A673 (cell line): ENCODE data around the gene HOXB7. TPM values are rescaled to one million over a fixed set of nuclear protein-coding genes. Genes with fewer than 3 reads are reported as not detected.

Experiments
- BruUV-seq: library from RNA; stranded (reverse); fragments of 400-500 nt; replicated peaks from 2 replicates; lab custom pipeline; 2021; lab: Mats Ljungman, UMichigan
- CTCF ChIA-PET: fragments of 300-600 bp; sonication (Branson Sonifier 250); formaldehyde crosslinking; loops from one replicate; lab custom pipeline; 2022; ENCODE audit warnings: antibody characterized with exemption; lab: Charles Lee
- POLR2A ChIA-PET: fragments of 300-600 bp; sonication (Branson Sonifier 250); formaldehyde crosslinking; loops from one replicate; lab custom pipeline; 2022; ENCODE audit warnings: antibody characterized with exemption; ENCODE audit not compliant: low non-redundant PET; lab: Charles Lee
- DNase-seq: peaks from one replicate; pipeline ENCODE4 v3.0.0-alpha.2; 2015; ENCODE audit warnings: low spot score
- H3K27ac ChIP-seq: fragments of 200-600 bp; sonication (generic); 2 replicates; pipeline ENCODE4 v1.5.1; 2016; ENCODE audit warnings: mixed run types, low read depth, mild to moderate bottlenecking, mixed read lengths, antibody characterized with exemption, low read length; ENCODE audit not compliant: poor library complexity, severe bottlenecking
- H3K27me3 ChIP-seq: fragments of 200-600 bp; sonication (generic); replicated peaks from 2 replicates; pipeline ENCODE4 v1.6.1; 2017; ENCODE audit warnings: mixed run types, low read depth, mild to moderate bottlenecking, mixed read lengths, antibody characterized with exemption, low read length; ENCODE audit not compliant: insufficient read depth, poor library complexity
- H3K36me3 ChIP-seq: fragments of 200-600 bp; sonication (generic); 2 replicates; pipeline ENCODE4 v1.6.1; 2016; ENCODE audit warnings: mixed run types, mild to moderate bottlenecking, mixed read lengths, antibody characterized with exemption, low read length; ENCODE audit not compliant: insufficient read depth, poor library complexity, severe bottlenecking
- H3K4me1 ChIP-seq: fragments of 200-600 bp; sonication (generic); 2 replicates; pipeline ENCODE4 v1.6.1; 2017; ENCODE audit warnings: mixed run types, mild to moderate bottlenecking, mixed read lengths, antibody characterized with exemption, low read length; ENCODE audit not compliant: insufficient read depth, poor library complexity, severe bottlenecking
- H3K4me3 ChIP-seq: fragments of 200-600 bp; sonication (generic); 2 replicates; pipeline ENCODE4 v1.5.1; 2016; ENCODE audit warnings: low read depth, mixed run types, mild to moderate bottlenecking, mixed read lengths, low read length; ENCODE audit not compliant: poor library complexity, severe bottlenecking
- H3K9me3 ChIP-seq: fragments of 200-600 bp; sonication (generic); 2 replicates; pipeline ENCODE4 v1.6.1; 2016; ENCODE audit warnings: mixed run types, low read depth, mild to moderate bottlenecking, mixed read lengths, antibody characterized with exemption, low read length; ENCODE audit not compliant: poor library complexity, severe bottlenecking
- CTCF ChIP-seq: fragments of 300-800, 200-600 bp; sonication (generic); conservative IDR thresholded peaks from 2 replicates; pipeline ENCODE4 v1.5.1; 2017; ENCODE audit warnings: low read depth, mild to moderate bottlenecking, antibody characterized with exemption, low read length, moderate library complexity, mixed read lengths
- EZH2 ChIP-seq: fragments of 200-600 bp; sonication (generic); IDR thresholded peaks from 2 replicates; pipeline ENCODE4 v1.6.1; 2017; ENCODE audit warnings: borderline replicate concordance, low read depth, mild to moderate bottlenecking, mixed read lengths, antibody characterized with exemption, low read length; ENCODE audit not compliant: poor library complexity, severe bottlenecking
- intact Hi-C: fragments of 100-400 bp; cut with micrococcal nuclease; formaldehyde crosslinking; loops from one replicate; pipeline ENCODE4 v1.10.0; 2022; ENCODE audit not compliant: unreplicated experiment
- total RNA-seq: library from RNA; stranded (reverse); gene quantifications from 2 replicates; pipeline ENCODE4 v1.2.3, GENCODE V29; 2021

HOXB7 gene
- total RNA-seq, 1 experiment from 2014 or later = 32.2 TPM

GRCh38 chr17:48559840-48560817 lies 50.7 kb downstream of the HOXB7 start:
- intact Hi-C loops = no loop called here
- no peak overlapping the region for H3K27ac ChIP-seq
- DNase-seq = no peak
- no peak overlapping the region for H3K4me3 ChIP-seq
- H3K27me3 ChIP-seq = no peaks in the 10 kb centered on the region
- peaks cover 65% of the 10 kb centered on the region for H3K4me1 ChIP-seq
- CTCF ChIA-PET = no interaction called here
- H3K9me3 ChIP-seq = no peaks in the 10 kb centered on the region
- no TSS peak for BruUV-seq
- TF ChIP-seq EZH2 (no peak), CTCF (no peak)
- POLR2A ChIA-PET = interaction anchor here (0.6 kb wide), 1 partner anchor 14 kb away, joined by 3 read pairs; no protein-coding TSS in a partner anchor
- H3K36me3 ChIP-seq = no peaks in the 10 kb centered on the region

- TF ChIP-seq CTCF (no peak), EZH2 (no peak)
- Histone ChIP-seq H3K36me3 (no peaks in the 10 kb centered on the region), H3K27ac (no peak overlapping the region), H3K4me3 (no peak overlapping the region), H3K9me3 (no peaks in the 10 kb centered on the region), H3K27me3 (no peaks in the 10 kb centered on the region), H3K4me1 (peaks cover 63% of the 10 kb centered on the region)
- ChIA-PET CTCF (no interaction called here), POLR2A (no interaction called here)
- intact Hi-C loops = no loop called here
- BruUV-seq = no TSS peak
- DNase-seq = no peak
Observed at GRCh38 chr17:48559122-48559839, 51.5 kb downstream of the HOXB7 start.

- intact Hi-C loops = no loop called here
- TF ChIP-seq CTCF = no peak
- no peak for TF ChIP-seq EZH2
- ChIA-PET POLR2A (no interaction called here), CTCF (no interaction called here)
- Histone ChIP-seq H3K27me3 (no peaks in the 10 kb centered on the region), H3K36me3 (no peaks in the 10 kb centered on the region), H3K4me3 (no peak overlapping the region), H3K9me3 (no peaks in the 10 kb centered on the region), H3K27ac (no peak overlapping the region), H3K4me1 (peaks cover 65% of the 10 kb centered on the region)
- no TSS peak for BruUV-seq
- no peak for DNase-seq
Observed at GRCh38 chr17:48558831-48559121, 52.0 kb downstream of the HOXB7 start.
